HepG2 (cell line): ENCODE results near the gene RNFT2. TPM values are rescaled to one million over a fixed set of nuclear protein-coding genes. Genes with fewer than 3 reads are reported as not detected.

Experiments
- JUNB ChIP-seq: sonication (generic); formaldehyde crosslinking; IDR thresholded peaks from 2 replicates; pipeline ENCODE4 v1.8.0; 2022; ENCODE audit warnings: missing genetic modification reagents, mild to moderate bottlenecking, borderline replicate concordance
- KMT2B ChIP-seq: IDR thresholded peaks from 2 replicates; pipeline ENCODE4 v1.6.1; 2016; ENCODE audit warnings: missing genetic modification reagents, missing compliant biosample characterization
- PHF20 ChIP-seq: sonication (generic); formaldehyde crosslinking; IDR thresholded peaks from 2 replicates; pipeline ENCODE4 v1.5.0; 2020; ENCODE audit warnings: mild to moderate bottlenecking, missing genetic modification reagents
- PTBP1 ChIP-seq: fragments of 200-400 bp; formaldehyde crosslinking; IDR thresholded peaks from 2 replicates; pipeline ENCODE4 v1.6.1; 2018; ENCODE audit warnings: low read length, low read depth; ENCODE audit not compliant: poor library complexity, severe bottlenecking
- SOX6 ChIP-seq, 2 experiments: fragments of 450-650 bp in 1 of 2; sonication (generic) in 1 of 2; formaldehyde crosslinking in 1 of 2; IDR thresholded peaks; 2 replicates each; pipeline versions ENCODE4 v1.4.0 to v1.6.1; 2017 to 2020; ENCODE audit warnings: antibody characterized with exemption in 1 of 2, mild to moderate bottlenecking in 1 of 2, missing genetic modification reagents in 1 of 2
- SUZ12 ChIP-seq: fragments of 150-350 bp; IDR thresholded peaks from 2 replicates; pipeline ENCODE4 v1.6.1; 2014; ENCODE audit warnings: low read depth, low read length
- YEATS2 ChIP-seq: sonication (generic); formaldehyde crosslinking; IDR thresholded peaks from 2 replicates; pipeline ENCODE4 v1.4.0; 2020; ENCODE audit warnings: missing genetic modification reagents, borderline replicate concordance
- ZBTB20 ChIP-seq: sonication (generic); formaldehyde crosslinking; IDR thresholded peaks from 2 replicates; pipeline ENCODE4 v1.8.1; 2023; ENCODE audit warnings: missing genetic modification reagents, low read depth, mild to moderate bottlenecking, borderline replicate concordance
- ZNF660 ChIP-seq: sonication (generic); formaldehyde crosslinking; IDR thresholded peaks from 2 replicates; pipeline ENCODE4 v1.5.1; 2020; ENCODE audit warnings: mild to moderate bottlenecking, low read depth, missing genetic modification reagents, borderline replicate concordance
- polyA plus RNA-seq, 8 experiments: library from polyadenylated mRNA; depleted of rRNA in 3 of 8; stranded (reverse) in 7 of 8; unstranded in 1 of 8; fragments of >200 nt; fragmentation: Illumina TruSeq in 4 of 8; extraction: Trizol in 4 of 8; gene quantifications; 2 replicates each; pipeline versions ENCODE4 v1.2.1 to v1.2.3, GENCODE V29; 2011 to 2016; ENCODE audit warnings: low read depth in 4 of 8, missing spikeins in 1 of 8, mixed read lengths in 1 of 8; ENCODE audit not compliant: insufficient read depth in 1 of 8
- total RNA-seq, 5 experiments: library from RNA; depleted of rRNA; stranded (reverse); fragments of >200 nt; fragmentation: Illumina TruSeq; extraction: Trizol; gene quantifications; 2 replicates each; pipeline ENCODE4 v1.2.3, GENCODE V29; 2016; ENCODE audit warnings: low read depth in 1 of 5
- TF ChIP-seq, protein P1 (sequence below): sonication (generic); formaldehyde crosslinking; IDR thresholded peaks from 2 replicates; pipeline ENCODE4 v1.4.0; 2020; ENCODE audit warnings: mild to moderate bottlenecking, missing genetic modification reagents
- TF ChIP-seq, protein P2 (sequence below): sonication (generic); formaldehyde crosslinking; IDR thresholded peaks from 2 replicates; pipeline ENCODE4 v1.4.0; 2020; ENCODE audit warnings: low read depth, mild to moderate bottlenecking, missing genetic modification reagents
- TF ChIP-seq, protein P3 (sequence below): sonication (generic); formaldehyde crosslinking; IDR thresholded peaks from 2 replicates; pipeline ENCODE4 v1.5.1; 2020; ENCODE audit warnings: missing genetic modification reagents, mild to moderate bottlenecking, borderline replicate concordance

The RNFT2 gene
- total and polyA plus RNA-seq, 2 of the 13 experiments (the other 11 are each of a cell fraction or from before 2014, with no cell fraction given) = 3.3 to 8.3 TPM

DNA sequence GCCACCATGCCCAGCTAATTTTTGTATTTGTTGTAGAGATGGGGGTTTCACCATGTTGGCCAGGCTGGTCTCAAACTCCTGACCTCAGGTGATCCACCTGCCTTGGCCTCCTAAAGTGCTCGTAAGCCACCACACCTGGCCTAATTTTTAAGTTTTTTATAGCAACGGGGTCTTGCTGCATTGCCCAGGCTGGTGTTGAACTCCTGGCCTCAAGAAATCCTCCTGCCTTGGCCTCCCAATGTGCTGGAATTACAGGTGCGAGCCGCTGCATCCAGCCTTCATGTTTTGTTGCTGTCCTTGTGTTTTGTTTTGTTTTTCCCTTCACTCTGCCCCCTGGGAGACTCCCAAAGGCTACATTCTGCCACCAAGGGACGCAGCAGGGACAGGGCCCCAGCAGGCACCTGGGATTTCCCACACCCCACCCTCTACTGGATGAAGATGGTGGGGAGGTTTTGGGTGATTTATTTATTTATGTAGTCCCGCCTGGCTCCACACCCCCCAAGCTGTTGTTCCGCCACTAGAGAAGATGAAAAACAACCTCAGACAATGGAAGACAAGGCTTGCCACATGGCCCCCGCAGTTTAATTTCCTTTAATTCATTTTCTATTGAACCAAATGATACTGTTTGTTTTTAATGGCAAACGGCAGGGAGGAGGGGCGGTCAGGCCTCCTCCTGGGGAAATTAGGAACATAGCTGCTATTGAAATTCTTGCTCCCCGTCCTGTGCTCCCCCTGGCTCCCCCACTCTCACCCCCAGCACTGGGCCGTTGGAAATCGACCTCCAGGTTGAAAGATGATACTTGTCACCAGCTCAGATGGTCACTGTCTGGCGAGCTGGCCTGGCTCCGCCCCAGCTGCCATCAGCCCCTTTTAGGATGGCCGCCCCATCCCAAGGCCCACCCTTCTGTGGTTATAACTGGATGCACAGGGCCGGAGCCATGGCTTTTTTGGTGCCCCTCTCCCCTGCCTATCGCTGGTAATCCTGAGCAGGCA lies 70.3 kb downstream of the RNFT2 start (continued):
- TF ChIP-seq, protein P1, sequence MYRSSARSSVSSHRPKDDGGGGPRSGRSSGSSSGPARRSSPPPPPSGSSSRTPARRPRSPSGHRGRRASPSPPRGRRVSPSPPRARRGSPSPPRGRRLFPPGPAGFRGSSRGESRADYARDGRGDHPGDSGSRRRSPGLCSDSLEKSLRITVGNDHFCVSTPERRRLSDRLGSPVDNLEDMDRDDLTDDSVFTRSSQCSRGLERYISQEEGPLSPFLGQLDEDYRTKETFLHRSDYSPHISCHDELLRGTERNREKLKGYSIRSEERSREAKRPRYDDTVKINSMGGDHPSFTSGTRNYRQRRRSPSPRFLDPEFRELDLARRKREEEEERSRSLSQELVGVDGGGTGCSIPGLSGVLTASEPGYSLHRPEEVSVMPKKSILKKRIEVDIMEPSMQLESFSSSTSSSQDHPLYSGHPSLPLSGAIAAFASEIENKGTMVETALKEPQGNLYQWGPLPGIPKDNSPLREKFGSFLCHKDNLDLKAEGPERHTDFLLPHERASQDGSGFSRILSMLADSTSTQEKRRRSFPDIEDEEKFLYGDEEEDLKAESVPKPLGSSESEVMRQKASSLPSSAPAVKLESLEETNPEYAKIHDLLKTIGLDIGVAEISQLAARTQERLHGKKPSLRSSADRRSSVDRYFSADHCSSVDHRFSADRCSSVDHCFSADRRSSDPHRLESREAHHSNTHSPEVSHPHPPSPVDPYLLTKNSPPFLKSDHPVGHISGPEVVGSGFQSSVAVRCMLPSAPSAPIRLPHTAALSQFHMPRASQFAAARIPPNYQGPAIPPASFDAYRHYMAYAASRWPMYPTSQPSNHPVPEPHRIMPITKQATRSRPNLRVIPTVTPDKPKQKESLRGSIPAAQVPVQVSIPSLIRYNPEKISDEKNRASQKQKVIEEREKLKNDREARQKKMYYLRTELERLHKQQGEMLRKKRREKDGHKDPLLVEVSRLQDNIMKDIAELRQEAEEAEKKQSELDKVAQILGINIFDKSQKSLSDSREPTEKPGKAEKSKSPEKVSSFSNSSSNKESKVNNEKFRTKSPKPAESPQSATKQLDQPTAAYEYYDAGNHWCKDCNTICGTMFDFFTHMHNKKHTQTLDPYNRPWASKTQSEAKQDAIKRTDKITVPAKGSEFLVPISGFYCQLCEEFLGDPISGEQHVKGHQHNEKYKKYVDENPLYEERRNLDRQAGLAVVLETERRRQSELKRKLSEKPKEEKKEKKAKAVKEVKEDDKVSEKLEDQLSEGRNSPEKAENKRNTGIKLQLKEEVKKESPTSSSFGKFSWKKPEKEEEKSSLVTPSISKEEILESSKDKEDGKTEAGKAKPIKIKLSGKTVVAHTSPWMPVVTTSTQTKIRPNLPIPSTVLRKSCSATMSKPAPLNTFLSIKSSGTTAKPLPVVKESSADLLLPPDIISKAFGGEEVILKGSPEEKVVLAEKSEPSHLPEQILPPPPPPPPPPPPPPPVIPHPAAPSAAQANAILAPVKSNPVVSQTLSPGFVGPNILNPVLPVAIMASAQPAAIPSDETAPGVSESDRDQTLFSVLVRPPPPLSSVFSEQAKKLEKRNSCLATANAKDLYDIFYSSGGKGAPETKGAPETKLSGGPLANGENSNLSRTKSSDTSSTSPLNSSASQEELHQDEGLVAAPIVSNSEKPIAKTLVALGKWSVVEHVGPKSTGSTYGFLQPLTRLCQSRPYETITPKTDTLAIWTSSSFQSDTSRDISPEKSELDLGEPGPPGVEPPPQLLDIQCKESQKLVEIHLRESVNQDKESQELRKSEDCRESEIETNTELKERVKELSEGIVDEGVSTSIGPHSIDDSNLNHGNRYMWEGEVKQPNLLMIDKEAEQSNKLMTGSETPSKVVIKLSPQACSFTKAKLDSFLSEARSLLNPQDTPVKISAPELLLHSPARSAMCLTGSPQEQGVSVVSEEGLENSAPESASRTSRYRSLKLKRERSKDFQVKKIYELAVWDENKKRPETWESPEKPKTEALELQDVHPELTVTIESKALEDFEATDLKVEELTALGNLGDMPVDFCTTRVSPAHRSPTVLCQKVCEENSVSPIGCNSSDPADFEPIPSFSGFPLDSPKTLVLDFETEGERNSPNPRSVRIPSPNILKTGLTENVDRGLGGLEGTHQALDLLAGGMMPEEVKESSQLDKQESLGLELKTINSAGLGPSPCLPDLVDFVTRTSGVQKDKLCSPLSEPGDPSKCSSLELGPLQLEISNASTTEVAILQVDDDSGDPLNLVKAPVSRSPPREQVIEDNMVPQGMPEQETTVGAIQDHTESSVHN (CRISPR knock-in tag) = no peak
- TF ChIP-seq ZBTB20 (CRISPR knock-in tag) (no peak), ZNF660 (no peak), JUNB (no peak), SOX6 (IDR thresholded peaks at IDR 0.05) (no peak), SOX6 (CRISPR knock-in tag; IDR thresholded peaks at IDR 0.05) (no peak), PTBP1 (no peak), PHF20 (CRISPR knock-in tag) (no peak), KMT2B (CRISPR knock-in tag) (no peak), SUZ12 (no peak), YEATS2 (no peak)
- TF ChIP-seq, protein P2, sequence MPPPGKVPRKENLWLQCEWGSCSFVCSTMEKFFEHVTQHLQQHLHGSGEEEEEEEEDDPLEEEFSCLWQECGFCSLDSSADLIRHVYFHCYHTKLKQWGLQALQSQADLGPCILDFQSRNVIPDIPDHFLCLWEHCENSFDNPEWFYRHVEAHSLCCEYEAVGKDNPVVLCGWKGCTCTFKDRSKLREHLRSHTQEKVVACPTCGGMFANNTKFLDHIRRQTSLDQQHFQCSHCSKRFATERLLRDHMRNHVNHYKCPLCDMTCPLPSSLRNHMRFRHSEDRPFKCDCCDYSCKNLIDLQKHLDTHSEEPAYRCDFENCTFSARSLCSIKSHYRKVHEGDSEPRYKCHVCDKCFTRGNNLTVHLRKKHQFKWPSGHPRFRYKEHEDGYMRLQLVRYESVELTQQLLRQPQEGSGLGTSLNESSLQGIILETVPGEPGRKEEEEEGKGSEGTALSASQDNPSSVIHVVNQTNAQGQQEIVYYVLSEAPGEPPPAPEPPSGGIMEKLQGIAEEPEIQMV (CRISPR knock-in tag) = no peak
- TF ChIP-seq, protein P3, sequence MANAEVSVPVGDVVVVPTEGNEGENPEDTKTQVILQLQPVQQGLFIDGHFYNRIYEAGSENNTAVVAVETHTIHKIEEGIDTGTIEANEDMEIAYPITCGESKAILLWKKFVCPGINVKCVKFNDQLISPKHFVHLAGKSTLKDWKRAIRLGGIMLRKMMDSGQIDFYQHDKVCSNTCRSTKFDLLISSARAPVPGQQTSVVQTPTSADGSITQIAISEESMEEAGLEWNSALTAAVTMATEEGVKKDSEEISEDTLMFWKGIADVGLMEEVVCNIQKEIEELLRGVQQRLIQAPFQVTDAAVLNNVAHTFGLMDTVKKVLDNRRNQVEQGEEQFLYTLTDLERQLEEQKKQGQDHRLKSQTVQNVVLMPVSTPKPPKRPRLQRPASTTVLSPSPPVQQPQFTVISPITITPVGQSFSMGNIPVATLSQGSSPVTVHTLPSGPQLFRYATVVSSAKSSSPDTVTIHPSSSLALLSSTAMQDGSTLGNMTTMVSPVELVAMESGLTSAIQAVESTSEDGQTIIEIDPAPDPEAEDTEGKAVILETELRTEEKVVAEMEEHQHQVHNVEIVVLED (CRISPR knock-in tag) = no peak
